Brain microvascular endothelial cell (primary cell): Measurements from ENCODE around the gene TAF6.
A peak's percentile ranks its signal among the peaks of the same experiment; 100 is the strongest.

Source experiments
- DNase-seq: peaks from one replicate; pipeline ENCODE4 v3.0.0-alpha.2; 2020
- H3K27ac ChIP-seq: fragments of 250-450 bp; sonication (Bioruptor Pico); 2 replicates; pipeline ENCODE4 v1.5.1; 2020; ENCODE audit warnings: mild to moderate bottlenecking, moderate library complexity
- H3K27me3 ChIP-seq: fragments of 250-450 bp; sonication (Bioruptor Pico); replicated peaks from 2 replicates; pipeline ENCODE4 v1.5.1; 2020; ENCODE audit warnings: mild to moderate bottlenecking
- H3K36me3 ChIP-seq: fragments of 250-450 bp; sonication (Bioruptor Pico); replicated peaks from 2 replicates; pipeline ENCODE4 v1.5.1; 2020; ENCODE audit warnings: mild to moderate bottlenecking
- H3K4me3 ChIP-seq: 2 replicates; pipeline ENCODE4 v1.5.1; 2011; ENCODE audit warnings: low read depth, mild to moderate bottlenecking, control low read depth, low read length, moderate library complexity
- CTCF ChIP-seq: IDR thresholded peaks from 2 replicates; pipeline ENCODE4 v1.5.1; 2011; ENCODE audit warnings: low read depth, mild to moderate bottlenecking, moderate library complexity, low read length, control low read depth, inconsistent platforms; ENCODE audit errors: missing control alignments
- in situ Hi-C: cut with HindIII; loops from 2 replicates; pipeline ENCODE4 v1.10.0; 2017; ENCODE audit warnings: low sequenced_read_pairs, low pct_ligation_motif_present

Gene TAF6

DNA sequence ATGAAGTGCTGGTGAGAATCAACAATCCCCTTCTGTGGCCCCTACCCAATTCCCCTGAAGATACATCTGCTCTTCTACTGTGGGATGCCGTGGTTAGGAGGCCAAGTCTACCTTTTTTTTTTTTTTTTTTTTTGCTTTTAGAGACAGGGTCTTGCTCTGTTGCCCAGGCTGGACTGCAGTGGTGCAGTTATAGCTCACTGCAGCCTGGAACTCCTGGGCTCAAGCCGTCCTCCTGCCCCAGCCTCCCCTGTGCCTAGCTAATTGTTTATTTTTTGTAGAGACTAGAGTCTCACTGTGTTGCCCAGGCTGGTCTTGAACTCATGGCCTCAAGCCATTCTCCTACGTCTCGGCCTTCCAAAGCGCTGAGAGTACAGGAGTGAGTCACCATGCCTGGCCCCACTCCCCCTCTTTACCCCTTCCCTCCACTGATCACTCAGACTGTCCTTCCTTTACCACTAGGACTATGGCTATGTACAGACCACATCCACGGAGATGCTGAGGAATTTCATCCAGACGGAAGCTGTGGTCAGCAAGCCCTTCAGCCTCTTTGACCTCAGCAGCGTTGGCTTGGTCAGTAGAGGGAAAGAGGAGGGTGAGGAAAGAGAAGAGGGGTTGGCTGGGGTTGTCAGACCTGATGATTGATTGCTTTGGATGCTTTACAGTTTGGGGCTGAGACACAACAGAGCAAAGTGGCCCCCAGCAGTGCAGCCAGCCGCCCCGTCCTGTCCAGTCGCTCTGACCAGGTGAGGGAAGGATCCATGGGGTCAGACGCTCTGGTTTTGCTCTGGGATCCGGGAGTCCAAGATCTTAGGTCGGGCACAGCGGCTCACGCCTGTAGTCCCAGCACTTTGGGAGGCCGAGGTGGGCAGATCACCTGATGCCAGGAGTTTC is 16.0 kb downstream of the TAF6 start:
- in situ Hi-C loops = no loop called here

DNA sequence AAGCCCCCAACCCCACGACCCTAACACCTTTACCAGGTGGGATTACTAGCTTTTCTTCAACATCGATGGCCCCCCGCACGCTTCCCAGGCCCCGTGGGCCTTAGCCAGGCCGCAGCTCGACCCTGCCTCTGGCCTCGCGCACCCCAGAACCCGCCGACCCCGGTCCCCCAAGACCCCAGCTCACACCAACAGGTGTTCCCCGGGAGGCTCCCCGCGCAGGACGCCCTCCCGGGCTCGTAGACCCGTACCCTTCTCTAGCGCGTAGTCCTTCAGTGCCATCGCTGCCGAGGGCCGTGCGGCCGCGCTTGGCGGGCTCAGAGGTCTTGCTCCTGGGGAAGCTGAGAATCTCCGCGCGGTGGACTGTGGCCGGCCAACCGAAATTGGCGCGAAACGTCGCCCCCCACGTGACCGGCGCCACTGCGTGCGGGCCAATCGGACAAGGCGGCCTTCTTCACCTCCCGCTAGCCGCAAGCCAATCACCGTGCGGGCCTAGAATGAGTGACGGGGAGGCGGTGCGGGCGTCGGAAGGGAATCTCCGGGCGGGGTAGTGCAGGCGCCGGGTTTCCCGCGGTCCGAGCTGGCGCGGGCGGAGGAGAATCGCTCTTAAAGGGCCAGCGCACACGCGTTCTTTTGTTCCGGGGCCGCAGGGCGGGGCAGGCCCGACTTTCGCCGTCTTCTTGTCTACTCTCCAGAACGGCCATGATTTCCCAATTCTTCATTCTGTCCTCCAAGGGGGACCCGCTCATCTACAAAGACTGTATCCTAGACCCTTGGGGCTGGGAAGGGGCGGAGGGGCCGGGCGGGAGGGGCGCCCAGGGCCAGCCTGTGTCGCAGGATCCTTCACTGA is 17.9 kb downstream of the TAF6 start, which contains the start of the genes AP4M1 and MCM7:
Gene AP4M1 (plus strand): TSS at position 628 of the 847 bp plus-strand sequence. CDS start 72 bp downstream, at position 700.
Gene MCM7 (minus strand): TSS at position 382 of the 847 bp plus-strand sequence. CDS start 103 bp downstream, at position 279.
- peaks cover 34% of the 10 kb centered on the region for H3K36me3 ChIP-seq
- H3K27me3 ChIP-seq = no peaks in the 10 kb centered on the region
- in situ Hi-C loops = no loop called here
- H3K27ac ChIP-seq = peak within 1 kb of the TSS; percentile 93
- peak within 1 kb of the TSS; percentile 81 for H3K4me3 ChIP-seq
- TF ChIP-seq CTCF = no peak
- DNase-seq = peak; percentile 98

More for the DNA sequence above, 16.0 kb downstream of the TAF6 start:
- peak overlapping the region; percentile 81 for H3K4me3 ChIP-seq
- H3K27ac ChIP-seq = peak overlapping the region; percentile 40
- H3K36me3 ChIP-seq = peaks cover 24% of the 10 kb centered on the region
- peak; percentile 14 for TF ChIP-seq CTCF
- peak; percentile 89 for DNase-seq
- H3K27me3 ChIP-seq = no peaks in the 10 kb centered on the region

DNA sequence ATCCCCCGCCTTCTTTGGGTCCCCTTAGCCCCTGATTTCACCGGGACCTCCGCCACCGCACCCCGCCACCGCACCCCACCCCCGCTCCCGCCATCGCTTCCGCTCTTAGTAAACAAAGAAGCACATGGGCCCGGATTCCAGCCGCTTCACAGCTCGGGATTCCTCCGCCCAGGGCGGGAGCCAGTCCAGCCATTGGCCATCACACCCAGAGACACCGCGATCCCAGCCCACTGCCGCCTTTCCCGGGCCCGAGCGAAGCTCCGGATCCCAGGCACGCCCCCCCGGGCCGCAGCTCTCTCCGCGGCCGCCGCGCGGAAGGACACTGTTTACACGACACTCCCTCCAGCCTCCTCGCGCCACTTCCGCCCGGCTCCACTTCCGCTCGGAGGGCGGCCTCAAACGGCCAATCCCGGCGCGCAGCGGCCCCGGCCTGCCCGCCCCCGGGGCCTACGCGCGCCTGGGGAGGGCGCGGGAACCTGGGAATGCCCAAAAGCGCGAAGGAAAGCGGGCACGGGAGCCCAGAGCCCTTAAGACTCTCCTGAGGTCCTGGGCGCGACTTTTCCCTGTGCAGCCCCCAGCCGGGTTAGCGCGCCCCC is 18.6 kb downstream of the TAF6 start:
- H3K4me3 ChIP-seq = peak overlapping the region; percentile 81
- DNase-seq = peak; percentile 97
- H3K27me3 ChIP-seq = no peaks in the 10 kb centered on the region
- peaks cover 41% of the 10 kb centered on the region for H3K36me3 ChIP-seq
- TF ChIP-seq CTCF = no peak
- in situ Hi-C loops = no loop called here
- peak overlapping the region; percentile 93 for H3K27ac ChIP-seq

- in situ Hi-C loops = loop anchor here (25.0 kb wide), 1 partner anchor 112 kb away; the partner anchor contains the start of gene AZGP1
- Histone ChIP-seq H3K27me3 (no peaks in the 10 kb centered on the region), H3K27ac (peak overlapping the region; percentile 93), H3K4me3 (peak overlapping the region; percentile 81), H3K36me3 (peaks cover 51% of the 10 kb centered on the region)
- DNase-seq = no peak
- no peak for TF ChIP-seq CTCF
Measured at GRCh38 chr7:100099452-100099851, 19.7 kb downstream of the TAF6 start.

DNA sequence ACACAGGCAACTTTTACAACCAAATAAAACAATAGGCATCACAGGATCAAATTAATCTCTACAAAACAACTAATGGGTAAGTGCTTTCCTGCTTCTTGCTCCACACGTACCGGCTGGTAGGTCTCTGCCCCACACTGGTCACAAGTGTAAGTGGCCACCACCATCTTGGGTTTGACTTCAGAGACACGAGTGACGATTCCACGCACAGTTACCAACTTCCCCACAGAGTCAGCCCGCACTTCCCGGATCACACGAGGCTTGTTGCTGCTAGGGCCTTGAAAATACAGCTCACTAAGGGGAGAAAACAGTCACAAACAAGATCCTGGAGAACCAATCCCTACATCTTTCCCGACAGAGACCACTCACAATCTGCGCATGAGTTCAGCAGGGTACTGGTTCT is 20.2 kb downstream of the TAF6 start:
- H3K27me3 ChIP-seq = no peaks in the 10 kb centered on the region
- no peak for DNase-seq
- TF ChIP-seq CTCF = no peak
- in situ Hi-C loops = loop anchor here (25.0 kb wide), 1 partner anchor 112 kb away; the partner anchor contains the start of gene AZGP1
- no peak overlapping the region for H3K4me3 ChIP-seq
- no peak overlapping the region for H3K27ac ChIP-seq
- peaks cover 57% of the 10 kb centered on the region for H3K36me3 ChIP-seq
